Activated CD8-positive, alpha-beta memory T cell treated with anti-CD3 and anti-CD28 coated beads, Interleukin-2, amount 10 ng/mL, durations not matched to agents 7 days and 5 days (primary cell): ENCODE measurements around the gene STX10. TPM values are rescaled to one million over a fixed set of nuclear protein-coding genes. Genes with fewer than 3 reads are reported as not detected.

Experiments used
- ATAC-seq: fragments of 150-1000 bp; cut with Tn5 transposase; one replicate; pipeline ENCODE4 v1.10.0; 2021; ENCODE audit warnings: moderate library complexity
- CTCF ChIA-PET: fragments of 350-600 bp; sonication (Branson Sonifier 250); formaldehyde crosslinking; loops from one replicate; lab custom pipeline; 2021; ENCODE audit warnings: antibody characterized with exemption; lab: Charles Lee
- DNase-seq: peaks from one replicate; pipeline ENCODE4 v3.0.0-alpha.2; 2020
- H3K27ac Mint-ChIP-seq: one replicate; pipeline ENCODE4 v1.8.0; 2021; ENCODE audit warnings: mild to moderate bottlenecking, mixed read lengths
- H3K27me3 Mint-ChIP-seq: one replicate; pipeline ENCODE4 v1.8.0; 2021; ENCODE audit warnings: mixed read lengths
- H3K36me3 Mint-ChIP-seq: one replicate; pipeline ENCODE4 v1.8.0; 2021; ENCODE audit warnings: mild to moderate bottlenecking, mixed read lengths
- H3K4me1 Mint-ChIP-seq: one replicate; pipeline ENCODE4 v1.8.0; 2021; ENCODE audit warnings: mixed read lengths
- H3K4me3 Mint-ChIP-seq: one replicate; pipeline ENCODE4 v1.8.0; 2021; ENCODE audit warnings: mild to moderate bottlenecking, moderate library complexity, mixed read lengths
- H3K9me3 Mint-ChIP-seq: one replicate; pipeline ENCODE4 v1.8.0; 2022; ENCODE audit warnings: low read depth, mixed read lengths
- total RNA-seq, 2 experiments: library from RNA; stranded (reverse); gene quantifications; one replicate each; pipeline ENCODE4 v1.2.3, GENCODE V29; 2021

The STX10 gene
- total RNA-seq, 2 experiments from 2014 or later, result 58.6 to 70.1 TPM

GRCh38 chr19:13103581-13104359 is 46.4 kb downstream of the STX10 start:
- H3K27me3 Mint-ChIP-seq, result peaks cover 8% of the 10 kb centered on the region
- H3K27ac Mint-ChIP-seq, result no peak overlapping the region
- DNase-seq (no peak), ATAC-seq (no peak)
- peaks cover 33% of the 10 kb centered on the region for H3K4me1 Mint-ChIP-seq
- H3K36me3 Mint-ChIP-seq, result peaks cover 9% of the 10 kb centered on the region
- CTCF ChIA-PET, result interaction anchor here (0.6 to 5.1 kb wide), 17 partner anchors 10 to 139 kb away, joined by 3 to 33 read pairs (median 5); partner anchors contain the start of genes NACC1 and TRMT1
- peak overlapping the region; percentile 78 for H3K4me3 Mint-ChIP-seq
- peaks cover 4% of the 10 kb centered on the region for H3K9me3 Mint-ChIP-seq

- H3K9me3 Mint-ChIP-seq, result peaks cover 4% of the 10 kb centered on the region
- no peak for DNase-seq
- no peak within 1 kb of the TSS for H3K4me3 Mint-ChIP-seq
- peaks cover 38% of the 10 kb centered on the region for H3K4me1 Mint-ChIP-seq
- peaks cover 9% of the 10 kb centered on the region for H3K36me3 Mint-ChIP-seq
- ATAC-seq, result no peak
- H3K27me3 Mint-ChIP-seq, result peaks cover 14% of the 10 kb centered on the region
- CTCF ChIA-PET, result interaction anchor here (0.9 to 5.1 kb wide), 6 partner anchors 9 to 138 kb away, joined by 3 to 33 read pairs (median 14); partner anchors contain the start of genes NACC1 and TRMT1
- H3K27ac Mint-ChIP-seq, result no peak within 1 kb of the TSS
Measured at GRCh38 chr19:13102666-13103580, 47.3 kb downstream of the STX10 start, which contains the start of gene LYL1. Gene LYL1, minus strand, starts transcription at chr19:13102858. Its CDS starts 1,687 bp downstream, at chr19:13101171.

- Mint-ChIP-seq H3K27me3 (peaks cover 18% of the 10 kb centered on the region), H3K4me1 (peaks cover 38% of the 10 kb centered on the region), H3K36me3 (peaks cover 5% of the 10 kb centered on the region)
Measured at GRCh38 chr19:13102416-13102665, 47.8 kb downstream of the STX10 start.

GRCh38 chr19:13101590-13102415 is 48.4 kb downstream of the STX10 start:
- ATAC-seq (no peak), DNase-seq (no peak)
- H3K4me1 Mint-ChIP-seq, result peaks cover 43% of the 10 kb centered on the region
- no peak overlapping the region for H3K4me3 Mint-ChIP-seq
- H3K9me3 Mint-ChIP-seq, result peaks cover 4% of the 10 kb centered on the region
- H3K27ac Mint-ChIP-seq, result no peak overlapping the region
- peaks cover 5% of the 10 kb centered on the region for H3K36me3 Mint-ChIP-seq
- CTCF ChIA-PET, result interaction anchor here (0.8 to 1.0 kb wide), 3 partner anchors 31 to 124 kb away, joined by 3 read pairs; no protein-coding TSS in a partner anchor
- H3K27me3 Mint-ChIP-seq, result peaks cover 24% of the 10 kb centered on the region

More at GRCh38 chr19:13102416-13102665, 47.8 kb downstream of the STX10 start:
- ATAC-seq (no peak), DNase-seq (no peak)
- CTCF ChIA-PET, result no interaction called here
- peaks cover 4% of the 10 kb centered on the region for H3K9me3 Mint-ChIP-seq
- H3K4me3 Mint-ChIP-seq, result no peak overlapping the region
- no peak overlapping the region for H3K27ac Mint-ChIP-seq

GRCh38 chr19:13100841-13101589 is 49.2 kb downstream of the STX10 start:
- Mint-ChIP-seq H3K27ac (no peak overlapping the region), H3K4me1 (peaks cover 46% of the 10 kb centered on the region)

GRCh38 chr19:13100031-13100588 is 50.1 kb downstream of the STX10 start:
- H3K4me3 Mint-ChIP-seq, result peak overlapping the region; percentile 64
- H3K9me3 Mint-ChIP-seq, result peaks cover 4% of the 10 kb centered on the region
- H3K27me3 Mint-ChIP-seq, result peaks cover 37% of the 10 kb centered on the region
- DNase-seq (peak; percentile 88), ATAC-seq (peak; percentile 72)
- H3K4me1 Mint-ChIP-seq, result peaks cover 45% of the 10 kb centered on the region
- CTCF ChIA-PET, result interaction anchor here (0.9 to 1.4 kb wide), 7 partner anchors 39 to 163 kb away, joined by 3 to 9 read pairs (median 4); no protein-coding TSS in a partner anchor
- peaks cover 5% of the 10 kb centered on the region for H3K36me3 Mint-ChIP-seq
- H3K27ac Mint-ChIP-seq, result peak overlapping the region; percentile 93

More at GRCh38 chr19:13100841-13101589, 49.2 kb downstream of the STX10 start:
- ATAC-seq (no peak), DNase-seq (no peak)
- CTCF ChIA-PET, result interaction anchor here (0.8 to 1.2 kb wide), 4 partner anchors 31 to 162 kb away, joined by 3 read pairs; no protein-coding TSS in a partner anchor
- Mint-ChIP-seq H3K4me3 (no peak overlapping the region), H3K36me3 (peaks cover 5% of the 10 kb centered on the region), H3K9me3 (peaks cover 4% of the 10 kb centered on the region), H3K27me3 (peaks cover 31% of the 10 kb centered on the region)

GRCh38 chr19:13099073-13099999 is 50.8 kb downstream of the STX10 start:
- ATAC-seq (peak; percentile 63), DNase-seq (peak; percentile 87)
- Mint-ChIP-seq H3K36me3 (peaks cover 5% of the 10 kb centered on the region), H3K4me1 (peaks cover 43% of the 10 kb centered on the region), H3K27ac (peak overlapping the region; percentile 93), H3K9me3 (peaks cover 4% of the 10 kb centered on the region), H3K4me3 (peak overlapping the region; percentile 64), H3K27me3 (peaks cover 44% of the 10 kb centered on the region)
- CTCF ChIA-PET, result interaction anchor here (0.7 to 1.4 kb wide), 7 partner anchors 10 to 134 kb away, joined by 3 to 9 read pairs (median 4); no protein-coding TSS in a partner anchor

GRCh38 chr19:13098277-13099072 is 51.7 kb downstream of the STX10 start:
- Mint-ChIP-seq H3K4me3 (no peak overlapping the region), H3K36me3 (peaks cover 5% of the 10 kb centered on the region), H3K4me1 (peaks cover 42% of the 10 kb centered on the region), H3K9me3 (peaks cover 4% of the 10 kb centered on the region), H3K27me3 (peaks cover 49% of the 10 kb centered on the region), H3K27ac (peak overlapping the region; percentile 59)
- ATAC-seq (no peak), DNase-seq (no peak)
- CTCF ChIA-PET, result interaction anchor here (1.4 kb wide), 1 partner anchor 133 kb away, joined by 9 read pairs; no protein-coding TSS in a partner anchor

GRCh38 chr19:13097463-13098258 is 52.5 kb downstream of the STX10 start:
- no peak overlapping the region for H3K4me3 Mint-ChIP-seq
- peaks cover 5% of the 10 kb centered on the region for H3K36me3 Mint-ChIP-seq
- H3K4me1 Mint-ChIP-seq, result peaks cover 36% of the 10 kb centered on the region
- peaks cover 49% of the 10 kb centered on the region for H3K27me3 Mint-ChIP-seq
- H3K9me3 Mint-ChIP-seq, result peaks cover 4% of the 10 kb centered on the region
- no peak overlapping the region for H3K27ac Mint-ChIP-seq
- DNase-seq, result no peak
- ATAC-seq, result no peak
- CTCF ChIA-PET, result interaction anchor here (0.6 to 8.5 kb wide), 2 partner anchors 74 to 118 kb away, joined by 3 to 178 read pairs; no protein-coding TSS in a partner anchor
